GM19239 (cell line): ENCODE data around the gene ZNF415.
"Not testable (repeated sequence)": the region's sequence is repeated elsewhere in the genome, so short reads cannot be mapped to it uniquely, and the experiment has no call there.

ENCODE experiments used
- DNase-seq: peaks from one replicate; pipeline ENCODE4 v3.0.0; 2011; ENCODE audit warnings: low spot score; ENCODE audit not compliant: insufficient read length
- FAIRE-seq: peaks from 2 replicates; lab custom pipeline; 2011; peaks lifted over from hg19 to GRCh38; lab: Jason Lieb, UNC

ZNF415 gene

DNA sequence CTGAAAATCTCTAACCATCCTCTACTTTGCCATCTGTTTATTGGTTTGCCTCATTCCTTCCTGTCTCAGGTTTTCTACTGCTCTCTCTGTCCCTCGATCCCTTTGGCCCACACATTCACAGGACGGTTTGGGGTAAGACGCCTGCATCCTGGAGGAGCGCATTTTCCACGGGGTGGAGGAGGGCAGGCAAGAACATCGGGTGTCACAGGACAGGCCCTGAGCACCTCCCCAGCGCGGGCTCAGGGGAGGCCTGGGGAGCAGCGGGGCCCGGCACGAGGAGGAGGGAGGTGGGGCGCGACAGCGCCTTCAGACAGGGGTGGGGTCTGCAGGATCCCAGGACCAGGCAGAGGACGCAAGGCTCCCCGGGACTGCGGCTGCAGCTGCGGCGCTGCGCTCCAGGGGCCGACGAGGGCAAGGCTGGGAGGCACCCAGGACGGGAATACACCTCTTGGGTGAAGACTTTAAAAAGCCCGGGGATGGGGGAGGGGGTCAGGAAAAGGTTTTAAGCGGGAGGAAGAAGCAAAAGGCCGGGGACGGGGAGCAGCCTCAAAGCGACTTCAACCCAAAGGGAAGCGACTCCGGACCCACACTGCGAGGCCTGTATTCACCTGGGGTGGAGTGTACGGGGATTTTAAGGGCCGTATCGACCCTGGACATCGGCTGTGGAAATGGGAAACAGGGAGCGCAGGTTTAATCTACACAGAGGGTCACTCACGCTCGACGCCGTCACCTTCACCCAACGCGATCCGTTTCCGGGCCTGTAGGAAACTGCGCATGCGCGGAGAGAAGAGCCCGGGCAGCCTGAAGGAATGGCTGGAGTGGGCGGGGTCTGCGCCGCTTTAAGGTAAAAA is at the start of gene ZNF415:
ZNF415 (minus strand) TSS at position 770 of the 851 bp plus-strand sequence. CDS start 10,234 bp downstream, outside the sequence.
- FAIRE-seq (no peak), DNase-seq (no peak)

DNA sequence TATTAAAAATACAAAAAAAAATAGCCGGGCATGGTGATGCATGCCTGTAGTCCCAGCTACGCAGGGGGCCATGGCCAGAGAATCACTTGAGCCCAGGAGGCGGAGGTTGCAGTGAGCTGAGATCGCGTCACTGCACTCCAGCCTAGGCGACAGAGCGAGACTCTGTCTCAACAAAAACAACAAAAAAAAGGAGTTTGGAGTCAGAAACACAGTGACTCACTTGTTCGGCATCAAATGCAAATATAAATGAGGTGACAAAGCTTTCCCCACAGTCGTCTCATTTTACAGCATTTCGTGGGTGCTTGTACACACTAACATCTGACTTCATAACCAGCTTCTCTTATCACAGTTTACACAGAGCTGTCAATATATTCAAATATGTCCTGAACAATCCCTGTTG is 49.5 kb upstream of the ZNF415 start:
- DNase-seq, result no peak
- FAIRE-seq, result no peak

DNA sequence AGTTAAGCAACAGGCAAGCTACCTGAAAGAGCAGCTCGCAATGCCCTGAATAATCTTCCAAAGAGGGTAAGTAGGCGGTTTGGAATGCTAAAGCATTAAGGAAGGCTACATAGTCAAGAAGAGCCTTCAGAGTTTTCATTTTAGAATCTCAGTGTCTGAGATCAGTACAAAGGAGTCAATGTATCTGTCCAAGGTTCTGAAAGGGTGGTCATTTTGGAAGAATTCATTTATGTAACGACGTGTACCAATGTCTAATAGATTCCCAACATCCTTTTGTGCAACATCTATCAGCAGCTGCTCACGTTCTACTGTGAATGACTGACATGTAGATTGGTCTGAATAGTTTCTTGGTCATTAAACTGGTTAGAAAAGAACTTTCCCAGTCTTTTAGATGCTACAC is 45.3 kb upstream of the ZNF415 start:
- no peak for FAIRE-seq
- no peak for DNase-seq

DNA sequence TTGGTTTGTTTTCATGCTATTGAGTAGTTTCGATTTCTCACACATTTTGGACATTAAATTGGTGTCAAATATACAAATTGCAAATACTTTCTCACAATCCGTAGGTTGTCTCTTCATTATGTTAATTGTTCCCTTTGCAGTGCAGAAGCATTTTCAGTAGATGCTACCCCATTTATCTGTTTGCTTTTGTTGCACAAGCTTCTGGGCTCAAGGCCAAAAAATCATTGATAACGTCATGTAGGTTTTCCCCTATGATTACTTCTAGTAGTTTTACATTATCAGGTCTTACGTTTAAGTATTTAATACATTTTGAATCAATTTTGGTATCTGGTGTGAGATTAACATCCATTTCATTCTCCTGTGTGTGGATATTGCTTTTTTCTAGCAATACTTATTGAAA is 40.2 kb upstream of the ZNF415 start:
- FAIRE-seq, result no peak
- DNase-seq, result no peak

DNA sequence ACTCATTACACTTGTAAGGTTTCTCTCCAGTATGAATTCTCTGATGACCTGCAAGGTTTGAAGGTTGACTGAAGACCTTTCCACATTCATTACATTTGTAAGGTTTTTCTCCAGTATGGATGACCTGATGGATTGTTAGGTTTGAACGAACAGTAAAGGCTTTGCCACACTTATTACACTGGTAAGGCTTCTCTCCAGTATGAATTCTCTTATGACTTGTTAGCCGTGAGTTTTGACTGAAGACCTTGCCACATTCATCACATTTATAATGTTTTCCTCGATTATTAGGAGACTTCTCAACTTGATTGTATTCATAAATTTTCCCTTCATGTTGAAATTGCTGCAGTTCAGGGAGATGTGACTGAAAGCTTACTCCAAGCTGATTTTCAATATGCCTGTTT is 33.0 kb upstream of the ZNF415 start:
- FAIRE-seq (no peak), DNase-seq (no peak)

DNA sequence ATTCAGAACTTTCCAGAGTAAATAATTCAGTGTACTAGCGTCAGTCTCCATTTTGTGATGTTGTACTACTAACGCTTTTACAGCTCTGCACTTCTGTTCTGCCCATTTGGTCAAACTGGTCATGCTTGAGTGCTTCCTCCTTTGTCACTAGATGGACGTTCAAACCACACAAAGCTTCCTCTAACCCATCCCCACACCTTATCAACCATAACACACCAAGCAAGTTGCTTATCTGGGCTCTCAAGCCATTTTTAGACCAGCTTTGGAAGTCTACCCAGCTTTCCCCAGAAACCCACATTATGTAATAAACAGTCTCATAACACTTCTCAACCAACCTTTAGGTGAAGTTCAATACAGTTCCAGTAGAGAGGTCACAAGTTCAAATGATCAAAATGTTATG is 28.4 kb upstream of the ZNF415 start:
- DNase-seq, result no peak
- FAIRE-seq, result no peak

DNA sequence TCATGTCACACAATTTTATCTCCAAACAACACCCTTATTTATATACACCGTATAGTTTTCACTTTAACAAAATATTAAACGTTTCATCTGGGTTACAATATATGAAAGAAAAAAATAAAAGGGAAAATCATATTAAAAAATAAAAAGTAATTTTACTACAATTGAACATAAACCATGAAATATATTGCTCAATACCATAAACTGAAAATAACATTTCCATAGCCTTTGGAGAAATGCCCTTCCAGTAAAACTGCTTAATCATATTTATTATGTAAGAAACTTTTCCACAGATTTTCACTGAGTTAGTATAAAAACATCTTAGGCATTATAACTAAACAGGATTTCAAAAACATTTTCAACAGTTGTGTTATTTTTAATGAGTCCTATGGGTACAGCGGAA is 27.6 kb upstream of the ZNF415 start:
- no peak for DNase-seq
- FAIRE-seq, result no peak

DNA sequence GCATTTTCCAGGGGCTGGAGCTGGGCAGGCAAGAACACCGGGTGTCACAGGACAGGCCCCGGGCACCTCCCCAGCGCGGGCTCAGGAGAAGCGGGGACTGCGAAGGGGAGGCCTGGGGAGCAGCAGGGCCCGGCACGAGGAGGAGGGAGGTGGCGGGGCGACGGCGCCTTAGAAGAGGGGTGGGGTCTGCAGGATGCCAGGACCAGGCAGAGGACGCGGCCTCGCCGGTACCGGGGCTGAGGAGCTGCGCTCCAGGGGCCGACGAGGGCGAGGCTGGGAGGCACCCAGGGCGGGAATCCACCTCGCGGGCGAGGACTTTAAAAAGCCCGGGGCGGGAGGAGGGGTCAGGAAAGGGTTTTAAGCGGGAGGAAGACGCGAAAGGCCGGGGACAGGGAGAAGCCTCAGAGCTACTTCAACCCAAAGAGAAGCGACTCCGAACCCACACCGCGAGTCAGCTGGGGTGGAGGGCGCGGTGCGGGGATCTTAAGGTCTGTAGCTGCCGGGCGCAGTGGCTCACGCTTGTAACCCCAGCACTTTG is 25.5 kb upstream of the ZNF415 start:
- FAIRE-seq (no peak), DNase-seq (no peak)

DNA sequence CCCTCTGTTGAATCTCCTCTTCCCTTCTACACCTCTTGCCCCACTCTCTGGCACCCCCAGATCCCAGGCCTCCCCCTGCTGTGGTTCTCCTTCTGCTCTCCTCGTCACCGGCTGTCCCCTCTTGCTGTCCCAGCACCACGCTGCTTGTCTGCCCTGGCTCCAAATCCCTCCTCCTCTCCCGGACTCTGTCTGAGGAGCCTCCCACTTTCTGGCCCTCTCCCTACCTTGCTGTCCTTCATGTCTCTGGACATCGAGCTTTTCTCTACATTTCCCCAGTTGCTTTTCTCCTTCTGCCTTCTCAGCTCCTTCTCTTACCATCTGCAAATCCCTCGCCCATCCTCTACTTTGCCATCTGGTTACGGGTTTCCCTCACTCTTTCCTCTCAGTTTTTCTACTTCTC is 24.9 kb upstream of the ZNF415 start:
- FAIRE-seq (peak; percentile 64), DNase-seq (no peak)

DNA sequence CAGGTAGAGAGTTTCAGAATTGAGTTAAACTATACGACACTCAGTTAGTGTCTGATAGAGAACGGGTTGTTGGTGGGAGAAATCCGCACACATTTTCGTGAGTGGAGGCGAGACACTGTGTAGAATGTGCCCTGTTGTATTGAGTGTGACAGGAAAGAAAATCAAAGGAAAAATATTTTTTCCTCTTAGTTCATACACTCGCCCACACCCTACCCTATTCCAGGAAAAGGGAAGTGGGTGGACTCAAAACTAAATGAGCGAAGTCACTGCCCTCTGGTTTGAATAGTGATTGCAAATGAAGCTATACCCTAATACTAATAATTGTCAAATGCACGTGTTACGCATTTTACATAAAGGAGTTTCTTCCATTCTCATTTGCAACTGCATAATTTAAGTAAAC is 24.1 kb upstream of the ZNF415 start:
- no peak for FAIRE-seq
- DNase-seq, result no peak

DNA sequence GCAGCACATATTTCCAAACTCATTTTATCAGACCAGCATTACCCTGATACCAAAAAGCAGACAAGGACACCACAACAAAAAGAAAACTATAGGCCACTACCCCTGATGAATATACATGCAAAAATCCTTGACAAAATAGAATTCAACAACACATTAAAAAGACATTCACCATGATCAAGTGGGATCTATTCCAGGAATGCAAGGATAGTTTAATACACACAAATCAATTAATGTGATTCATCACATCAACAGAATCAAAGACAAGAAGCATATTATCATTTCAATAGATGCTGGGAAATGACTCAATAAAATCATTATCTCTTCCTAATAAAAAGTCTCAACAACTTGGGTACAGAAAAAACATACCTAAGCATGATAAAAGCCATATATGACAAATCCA is 14.9 kb upstream of the ZNF415 start:
- DNase-seq (no peak), FAIRE-seq (no peak)

DNA sequence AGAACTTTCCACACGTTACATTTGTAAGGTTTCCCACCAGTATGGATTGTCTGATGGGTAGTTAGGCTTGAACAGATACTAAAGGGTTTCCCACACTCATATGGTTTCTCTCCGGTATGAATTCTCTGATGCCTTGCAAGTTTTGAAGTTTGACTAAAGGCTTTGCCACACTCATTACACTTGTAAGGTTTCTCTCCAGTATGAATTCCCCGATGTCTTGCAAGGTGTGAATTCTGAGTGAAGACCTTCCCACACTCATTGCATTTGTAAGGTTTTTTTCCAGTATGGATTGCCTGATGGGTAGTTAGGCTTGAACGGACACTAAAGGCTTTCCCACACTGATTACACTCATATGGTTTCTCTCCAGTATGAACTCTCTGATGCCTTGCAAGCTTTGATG is 7.6 kb upstream of the ZNF415 start:
- FAIRE-seq, result no peak
- no peak for DNase-seq

DNA sequence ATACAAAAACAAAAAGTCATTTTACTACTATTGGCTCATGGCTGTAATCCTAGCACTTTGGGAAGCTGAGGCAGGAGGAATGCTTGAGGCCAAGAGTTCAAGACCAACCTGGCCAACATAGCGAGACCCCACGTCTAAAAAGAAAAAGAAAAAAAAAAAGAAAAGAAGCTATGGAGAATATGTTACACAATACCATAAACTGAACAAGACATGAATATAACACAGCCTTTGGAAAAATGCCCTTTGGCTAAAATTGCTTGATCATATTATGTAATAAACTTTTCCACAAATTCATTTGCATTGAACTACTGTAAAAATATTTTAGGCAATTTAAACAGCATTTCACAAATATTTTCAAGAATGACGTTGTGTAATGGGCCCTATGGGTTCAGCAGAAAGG is 3.7 kb upstream of the ZNF415 start:
- no peak for DNase-seq
- FAIRE-seq, result no peak

DNA sequence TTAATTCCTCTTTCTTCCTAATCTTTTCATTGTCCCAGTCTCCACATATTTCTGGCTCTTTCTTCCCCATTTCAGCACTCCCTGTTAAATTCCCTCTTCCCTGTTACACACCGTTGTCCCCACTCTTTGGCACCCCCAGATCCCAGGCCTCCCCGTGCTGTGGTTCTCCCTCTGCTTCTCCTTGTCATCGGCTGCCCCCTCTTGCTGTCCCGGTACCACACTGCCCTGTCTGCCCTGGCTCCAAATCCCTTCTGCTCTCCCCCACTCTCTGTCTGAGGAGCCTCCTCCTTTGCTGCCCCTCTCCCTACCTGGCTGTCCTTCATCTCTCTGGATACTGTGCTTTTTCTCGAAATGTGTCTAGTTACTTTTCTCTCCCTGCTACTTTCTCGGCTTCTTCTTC is 983 bp downstream of the ZNF415 start:
- DNase-seq, result no peak
- no peak for FAIRE-seq

DNA sequence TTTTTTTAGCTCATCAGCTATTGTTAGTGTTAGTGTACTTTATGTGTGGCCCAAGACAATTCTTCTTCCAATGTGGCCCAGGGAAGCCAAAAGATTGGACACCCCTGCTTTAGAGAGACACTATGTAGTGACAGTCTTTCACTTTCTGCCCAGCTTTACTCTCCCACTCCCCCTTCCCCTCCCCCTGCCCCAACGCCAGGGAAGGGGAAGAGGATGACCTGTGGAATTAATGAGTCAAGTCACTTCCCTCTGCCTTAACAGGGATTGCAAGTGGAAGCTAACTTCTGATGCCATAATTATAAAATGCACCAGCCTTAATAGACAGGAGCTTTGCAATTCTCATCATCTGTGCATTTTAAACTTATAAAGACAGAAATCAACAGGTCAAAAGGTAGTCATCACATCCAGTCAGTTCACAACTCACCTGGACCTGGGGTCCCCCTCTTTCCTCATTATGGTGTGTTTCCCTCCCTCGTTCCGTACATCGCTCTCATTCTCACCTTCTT is 1.6 kb downstream of the ZNF415 start:
- FAIRE-seq, result no peak
- no peak for DNase-seq

DNA sequence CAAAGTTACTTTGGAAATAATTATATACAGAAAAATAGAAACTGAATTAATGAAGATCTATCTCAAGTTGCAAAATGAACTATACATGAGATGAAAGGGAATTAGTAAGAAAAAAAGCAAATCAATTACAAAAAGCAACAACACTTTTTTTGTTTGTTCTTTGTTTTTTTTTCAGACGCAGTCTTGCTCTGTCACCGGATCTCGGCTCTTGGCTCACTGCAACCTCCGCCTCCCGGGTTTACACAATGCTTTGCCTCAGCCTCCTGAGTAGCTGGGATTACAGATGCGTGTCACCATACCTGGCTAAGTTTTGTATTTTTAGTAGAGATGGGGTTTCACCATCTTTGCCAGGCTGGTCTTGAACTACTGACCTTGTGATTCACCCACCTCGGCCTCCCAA is 2.2 kb downstream of the ZNF415 start:
- DNase-seq, result no peak
- no peak for FAIRE-seq

DNA sequence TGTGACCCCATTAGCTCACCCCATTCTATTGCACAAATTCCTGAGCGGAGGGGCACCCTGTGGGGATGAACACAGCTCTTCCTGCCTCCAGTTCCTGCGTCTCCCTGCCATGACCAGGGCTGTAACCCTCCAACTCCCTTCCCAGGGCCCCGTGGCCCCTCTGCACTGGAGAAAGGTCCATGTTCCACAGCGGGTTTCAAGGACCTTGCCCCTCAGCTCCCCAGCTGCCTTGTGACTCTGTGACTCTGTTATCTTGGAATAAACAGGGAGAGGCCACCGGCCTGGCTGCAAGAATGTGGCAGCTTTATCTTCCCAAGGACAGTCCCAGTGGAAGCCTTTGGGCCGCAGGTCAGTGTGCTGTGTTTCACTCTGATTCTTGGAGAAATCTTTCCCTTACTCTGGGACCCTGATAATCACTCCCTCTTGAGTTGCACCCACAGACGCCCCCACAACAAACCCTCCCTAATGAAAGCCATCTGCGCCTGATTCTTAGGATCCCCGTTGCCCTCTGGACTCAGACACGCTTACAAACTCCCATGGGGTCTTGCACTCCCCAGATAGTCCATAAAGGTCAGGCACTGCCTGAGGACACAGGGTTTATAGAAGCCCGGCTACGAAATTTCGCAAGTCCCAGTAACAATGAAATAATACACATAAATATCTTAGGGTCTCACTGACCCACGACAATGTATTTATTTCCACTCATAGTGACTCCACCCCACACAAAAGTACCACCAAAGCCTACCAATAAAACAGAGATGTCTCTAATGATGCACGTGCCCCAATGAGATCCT is 5.8 kb downstream of the ZNF415 start:
- DNase-seq, FAIRE-seq: not testable (repeated sequence)

DNA sequence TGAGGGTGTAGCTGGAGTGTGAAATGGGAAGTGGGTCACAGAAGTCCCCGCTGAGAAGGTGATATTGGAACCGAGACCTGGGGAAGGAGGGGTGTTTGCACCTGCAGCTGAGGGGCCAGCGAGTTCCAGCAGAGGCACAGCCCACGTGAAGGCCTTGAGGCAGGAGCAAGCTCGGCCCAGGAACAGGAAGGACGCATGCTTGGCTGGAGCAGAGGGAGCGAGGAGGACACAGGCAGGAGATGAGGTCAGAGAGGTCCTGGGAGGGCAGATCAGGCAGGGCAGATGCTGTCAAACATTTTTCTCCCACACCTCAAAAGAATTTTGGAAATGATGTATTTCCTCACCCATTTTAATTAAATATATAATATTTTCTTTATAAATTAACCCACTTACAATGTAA is 9.3 kb downstream of the ZNF415 start:
- no peak for FAIRE-seq
- no peak for DNase-seq

DNA sequence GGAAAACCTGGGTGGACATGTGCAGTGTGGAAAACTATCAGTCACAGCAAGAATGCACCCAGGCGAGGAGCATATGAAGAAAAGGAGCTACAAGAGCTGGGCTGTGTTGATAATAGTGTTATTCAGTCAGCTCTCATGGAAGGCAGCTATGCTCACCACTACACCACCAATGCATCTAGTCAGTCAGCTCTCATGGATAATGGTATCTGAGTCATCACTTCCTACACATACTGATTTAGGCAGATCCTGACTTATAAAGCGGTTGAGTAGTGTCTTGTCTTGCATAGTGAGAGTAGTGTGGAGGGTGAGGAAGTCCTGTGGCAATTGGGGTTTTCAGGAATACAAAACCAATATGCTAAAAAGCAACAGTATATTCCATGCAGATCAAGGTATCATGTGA is 20.4 kb downstream of the ZNF415 start:
- FAIRE-seq (no peak), DNase-seq (no peak)

DNA sequence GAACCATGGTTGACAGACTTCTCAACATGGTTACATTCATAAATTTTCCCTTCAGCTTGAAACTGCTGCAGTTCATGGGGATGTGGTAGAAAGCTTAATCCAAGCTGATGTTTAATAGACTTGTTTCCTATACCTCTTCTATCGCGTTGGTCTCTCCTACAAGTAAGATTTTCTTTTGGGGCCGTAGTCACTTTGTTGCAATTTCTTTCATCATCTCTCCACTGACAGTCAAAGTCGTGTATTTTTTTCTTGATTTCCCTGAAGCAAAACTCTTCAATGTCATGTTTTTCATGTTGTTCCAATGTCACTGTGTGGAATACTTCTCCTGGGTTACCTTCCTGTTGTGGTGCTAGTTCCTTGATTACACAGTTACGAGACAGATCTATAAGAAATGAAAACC is 23.2 kb downstream of the ZNF415 start:
- no peak for DNase-seq
- no peak for FAIRE-seq
